Keratinocyte (primary cell): ENCODE results near the gene MAP3K10. TPM values are rescaled to one million over a fixed set of nuclear protein-coding genes. Genes with fewer than 3 reads are reported as not detected.
A peak's percentile ranks its signal among the peaks of the same experiment; 100 is the strongest.

Source experiments
- DNase-seq: peaks from one replicate; pipeline ENCODE4 v3.0.0-alpha.2; 2011; ENCODE audit warnings: low read depth, missing footprints, low spot score
- FAIRE-seq: peaks from 2 replicates; lab custom pipeline; 2011; peaks lifted over from hg19 to GRCh38; lab: Jason Lieb, UNC
- H2AFZ ChIP-seq: 2 replicates; pipeline ENCODE4 v1.6.0; 2012; ENCODE audit warnings: low read length, control low read depth, inconsistent platforms; ENCODE audit not compliant: control insufficient read depth
- H3K27ac ChIP-seq: 2 replicates; pipeline ENCODE4 v1.5.1; 2011; ENCODE audit warnings: low read length; ENCODE audit not compliant: control insufficient read depth, insufficient read depth
- H3K27me3 ChIP-seq: 3 replicates; pipeline ENCODE4 v1.6.0; 2011; ENCODE audit warnings: low read length; ENCODE audit not compliant: control insufficient read depth, insufficient read depth; ENCODE audit errors: extremely low read depth
- H3K36me3 ChIP-seq, 2 experiments: 2 replicates in 1 of 2; 3 replicates in 1 of 2; pipeline ENCODE4 v1.5.1; 2011; ENCODE audit warnings: low read length in 2 of 2, mild to moderate bottlenecking in 1 of 2; ENCODE audit not compliant: control insufficient read depth in 2 of 2, insufficient read depth in 2 of 2; ENCODE audit errors: extremely low read depth in 1 of 2
- H3K4me1 ChIP-seq: 3 replicates; pipeline ENCODE4 v1.5.1; 2011; ENCODE audit warnings: low read length; ENCODE audit not compliant: control insufficient read depth, insufficient read depth; ENCODE audit errors: extremely low read depth
- H3K4me2 ChIP-seq: 3 replicates; pipeline ENCODE4 v1.6.0; 2011; ENCODE audit warnings: low read depth, low read length; ENCODE audit not compliant: control insufficient read depth, insufficient read depth; ENCODE audit errors: extremely low read depth
- H3K4me3 ChIP-seq, 3 experiments: fragments of 200-600 bp in 1 of 3; sonication (generic) in 1 of 3; 2 replicates in 2 of 3; 3 replicates in 1 of 3; pipeline ENCODE4 v1.5.1; 2011 to 2016; ENCODE audit warnings: low read length in 3 of 3, mild to moderate bottlenecking in 3 of 3, control low read depth in 2 of 3, inconsistent platforms in 1 of 3, low read depth in 1 of 3, mixed read lengths in 1 of 3, mixed run types in 1 of 3, moderate library complexity in 1 of 3; ENCODE audit not compliant: control insufficient read depth in 2 of 3, insufficient read depth in 2 of 3; ENCODE audit errors: extremely low read depth in 1 of 3
- H3K79me2 ChIP-seq: 2 replicates; pipeline ENCODE4 v1.6.0; 2012; ENCODE audit warnings: low read length; ENCODE audit not compliant: control insufficient read depth, insufficient read depth
- H3K9ac ChIP-seq: 3 replicates; pipeline ENCODE4 v1.6.0; 2011; ENCODE audit warnings: low read length; ENCODE audit not compliant: control insufficient read depth, insufficient read depth; ENCODE audit errors: extremely low read depth
- H3K9me1 ChIP-seq: 3 replicates; pipeline ENCODE4 v1.6.0; 2011; ENCODE audit warnings: low read length; ENCODE audit not compliant: control insufficient read depth, insufficient read depth; ENCODE audit errors: extremely low read depth
- H3K9me3 ChIP-seq: 2 replicates; pipeline ENCODE4 v1.5.1; 2012; ENCODE audit warnings: low read depth, low read length; ENCODE audit not compliant: control insufficient read depth
- H4K20me1 ChIP-seq: 3 replicates; pipeline ENCODE4 v1.6.0; 2011; ENCODE audit warnings: low read length; ENCODE audit not compliant: control insufficient read depth, insufficient read depth; ENCODE audit errors: extremely low read depth
- EZH2 ChIP-seq: IDR thresholded peaks from one replicate; pipeline ENCODE4 v1.6.1; 2012; ENCODE audit warnings: inconsistent platforms, mild to moderate bottlenecking, low read length, moderate library complexity
- dilution Hi-C: fragments of 300-500 bp; cut with MboI; formaldehyde crosslinking; loops from one replicate; pipeline ENCODE4 v1.7.0; 2020; ENCODE audit warnings: low sequenced_read_pairs; ENCODE audit not compliant: extremely low pct_ligation_motif_present
- polyA plus RNA-seq, 5 experiments: library from polyadenylated mRNA; depleted of rRNA in 3 of 5; stranded (reverse) in 3 of 5; stranded (forward) in 1 of 5; unstranded in 1 of 5; fragments of >200 nt; gene quantifications; 1 replicate in 1 of 5; 2 replicates in 3 of 5; 3 replicates in 1 of 5; pipeline versions ENCODE4 v1.2.1 to v1.2.3, GENCODE V29; 2011 to 2012; ENCODE audit warnings: missing spikeins in 2 of 5, low read depth in 1 of 5, low replicate concordance in 1 of 5
- TF ChIP-seq, protein P1 (sequence below), 3 experiments: IDR thresholded peaks in 1 of 3; conservative IDR thresholded peaks in 1 of 3; optimal IDR thresholded peaks in 1 of 3; 2 replicates in 2 of 3; 3 replicates in 1 of 3; pipeline versions ENCODE3 to v1.5.1; 2011; ENCODE audit warnings: low read length in 3 of 3, mild to moderate bottlenecking in 3 of 3, moderate library complexity in 2 of 3, control low read depth in 1 of 3, inconsistent platforms in 1 of 3; ENCODE audit not compliant: insufficient read depth in 2 of 3; ENCODE audit errors: extremely low read depth in 1 of 3

The MAP3K10 gene
- polyA plus RNA-seq, 1 donor (not counting 4 experiments of a cell fraction or from before 2014, with no cell fraction given), result 2.9 TPM

DNA sequence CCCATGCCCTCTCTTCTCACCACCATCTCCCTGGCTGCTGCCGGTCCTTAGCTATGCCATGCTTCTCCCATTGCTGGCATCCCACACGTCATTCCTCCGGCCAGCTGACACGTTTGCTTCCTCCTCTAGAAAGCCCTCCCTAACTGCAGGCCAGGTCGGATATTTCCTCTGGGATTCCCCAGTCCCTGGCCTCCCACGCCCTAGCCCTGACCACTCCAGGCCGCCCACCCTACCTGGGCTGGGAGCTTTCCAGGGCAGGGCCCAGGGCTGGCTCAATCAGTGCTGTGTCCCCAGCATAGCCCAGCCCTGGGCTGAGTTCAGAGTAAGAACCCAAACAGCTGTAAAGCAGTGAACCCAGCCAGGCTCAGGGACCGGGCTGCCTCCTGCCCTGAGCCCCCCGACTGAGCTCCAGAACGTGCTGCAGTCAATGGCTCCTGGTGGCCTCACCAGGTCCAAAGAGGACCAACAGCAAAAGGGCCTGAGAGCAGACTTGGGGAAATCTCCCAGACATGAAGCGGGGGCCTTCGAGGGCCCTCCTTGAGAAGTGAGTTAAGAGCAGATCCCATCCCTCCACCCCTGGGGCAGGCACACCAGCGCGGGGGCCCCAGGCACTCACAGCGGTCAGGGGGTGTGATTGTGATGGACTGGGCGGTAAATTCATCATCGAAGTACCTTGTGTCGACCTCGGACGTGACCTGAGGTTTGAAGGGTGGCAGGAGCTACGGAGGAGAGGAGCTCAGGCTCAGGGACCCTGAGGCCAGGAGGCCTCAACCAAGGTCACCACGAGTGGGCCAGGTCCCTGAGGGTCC, 43.4 kb downstream of the MAP3K10 start:
- FAIRE-seq, result no peak
- Histone ChIP-seq H3K27me3 (no peaks in the 10 kb centered on the region), H3K36me3 (peaks cover 13 to 28% of the 10 kb centered on the region in 2 experiments), H3K9ac (no peak overlapping the region), H2AFZ (no peak overlapping the region), H3K79me2 (no peaks in the 10 kb centered on the region), H3K9me1 (no peaks in the 10 kb centered on the region), H4K20me1 (no peaks in the 10 kb centered on the region), H3K4me1 (no peaks in the 10 kb centered on the region), H3K27ac (no peak overlapping the region), H3K9me3 (no peaks in the 10 kb centered on the region), H3K4me2 (no peak overlapping the region), H3K4me3 (no peak overlapping the region)
- dilution Hi-C loops, result no loop called here
- TF ChIP-seq, protein P1, sequence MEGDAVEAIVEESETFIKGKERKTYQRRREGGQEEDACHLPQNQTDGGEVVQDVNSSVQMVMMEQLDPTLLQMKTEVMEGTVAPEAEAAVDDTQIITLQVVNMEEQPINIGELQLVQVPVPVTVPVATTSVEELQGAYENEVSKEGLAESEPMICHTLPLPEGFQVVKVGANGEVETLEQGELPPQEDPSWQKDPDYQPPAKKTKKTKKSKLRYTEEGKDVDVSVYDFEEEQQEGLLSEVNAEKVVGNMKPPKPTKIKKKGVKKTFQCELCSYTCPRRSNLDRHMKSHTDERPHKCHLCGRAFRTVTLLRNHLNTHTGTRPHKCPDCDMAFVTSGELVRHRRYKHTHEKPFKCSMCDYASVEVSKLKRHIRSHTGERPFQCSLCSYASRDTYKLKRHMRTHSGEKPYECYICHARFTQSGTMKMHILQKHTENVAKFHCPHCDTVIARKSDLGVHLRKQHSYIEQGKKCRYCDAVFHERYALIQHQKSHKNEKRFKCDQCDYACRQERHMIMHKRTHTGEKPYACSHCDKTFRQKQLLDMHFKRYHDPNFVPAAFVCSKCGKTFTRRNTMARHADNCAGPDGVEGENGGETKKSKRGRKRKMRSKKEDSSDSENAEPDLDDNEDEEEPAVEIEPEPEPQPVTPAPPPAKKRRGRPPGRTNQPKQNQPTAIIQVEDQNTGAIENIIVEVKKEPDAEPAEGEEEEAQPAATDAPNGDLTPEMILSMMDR (optimal IDR thresholded peaks at IDR 0.05 in 1 of 3, IDR thresholded peaks at IDR 0.05 in 1 of 3, conservative IDR thresholded peaks at IDR 0.05 in 1 of 3; ENCODE audit: extremely low read depth in 1 of 3, insufficient read depth in 2 of 3, low read length in 3 of 3), result no peak
- TF ChIP-seq EZH2, result no peak
- no peak for DNase-seq

DNA sequence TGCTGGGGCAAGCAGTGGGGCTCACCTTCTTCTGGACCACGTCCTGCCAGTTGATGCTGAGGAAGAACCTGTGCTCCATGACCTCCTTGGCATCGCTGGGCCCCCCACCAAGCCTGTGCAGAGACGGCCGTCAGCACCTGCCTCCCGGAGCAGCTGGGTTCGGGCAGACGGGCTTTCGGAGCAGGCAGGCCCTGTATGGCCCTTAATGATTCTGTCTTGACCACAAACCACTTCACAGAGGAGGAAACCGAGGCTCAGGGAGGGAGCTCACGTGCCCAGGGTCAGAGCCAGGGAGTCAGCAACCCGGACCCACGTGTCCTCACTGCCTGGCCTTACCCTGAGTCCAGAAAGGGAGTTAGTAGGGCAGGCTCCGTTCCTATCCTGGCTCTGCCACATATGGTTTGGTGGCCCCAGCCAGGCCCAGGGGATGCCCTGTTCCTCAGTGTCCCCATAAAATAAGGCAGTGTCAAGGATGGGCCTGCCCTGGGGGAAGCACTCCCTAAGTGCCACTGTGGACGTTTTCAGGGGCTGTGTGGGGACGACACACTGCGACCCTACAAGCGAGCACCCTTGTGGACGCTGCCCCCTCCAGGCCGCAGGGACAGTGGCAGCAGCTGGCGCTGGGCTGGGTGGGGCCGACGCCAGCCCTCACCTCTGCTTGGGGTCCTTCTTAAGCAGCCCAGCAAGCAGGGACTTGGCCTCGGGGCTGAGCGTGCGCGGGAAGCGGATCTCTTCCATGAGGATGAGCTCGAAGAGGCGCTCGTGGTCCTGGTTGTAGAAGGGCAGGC, 44.2 kb downstream of the MAP3K10 start:
- H4K20me1 ChIP-seq, result no peaks in the 10 kb centered on the region
- FAIRE-seq (no peak), DNase-seq (no peak)
- H3K9ac ChIP-seq, result no peak overlapping the region
- no peaks in the 10 kb centered on the region for H3K9me3 ChIP-seq
- H3K36me3 ChIP-seq, result peaks cover 13 to 32% of the 10 kb centered on the region in 2 experiments
- H3K27me3 ChIP-seq, result no peaks in the 10 kb centered on the region
- no peaks in the 10 kb centered on the region for H3K9me1 ChIP-seq
- dilution Hi-C loops, result no loop called here
- no peaks in the 10 kb centered on the region for H3K79me2 ChIP-seq
- no peak for TF ChIP-seq EZH2
- TF ChIP-seq, protein P1 (optimal IDR thresholded peaks at IDR 0.05 in 1 of 3, IDR thresholded peaks at IDR 0.05 in 1 of 3, conservative IDR thresholded peaks at IDR 0.05 in 1 of 3; ENCODE audit: extremely low read depth in 1 of 3, insufficient read depth in 2 of 3, low read length in 3 of 3), result peak in 2 of 3 experiments; percentile 26 to 39
- H3K27ac ChIP-seq, result no peak overlapping the region
- H3K4me3 ChIP-seq, result no peak overlapping the region
- H3K4me1 ChIP-seq, result no peaks in the 10 kb centered on the region
- no peak overlapping the region for H2AFZ ChIP-seq
- H3K4me2 ChIP-seq, result no peak overlapping the region
